ENCODE measurements around the gene SLC22A4.

SLC22A4 gene

GRCh38 chr5:132377738-132378137, 83.5 kb downstream of the SLC22A4 start:
- no peak for DNase-seq

DNA sequence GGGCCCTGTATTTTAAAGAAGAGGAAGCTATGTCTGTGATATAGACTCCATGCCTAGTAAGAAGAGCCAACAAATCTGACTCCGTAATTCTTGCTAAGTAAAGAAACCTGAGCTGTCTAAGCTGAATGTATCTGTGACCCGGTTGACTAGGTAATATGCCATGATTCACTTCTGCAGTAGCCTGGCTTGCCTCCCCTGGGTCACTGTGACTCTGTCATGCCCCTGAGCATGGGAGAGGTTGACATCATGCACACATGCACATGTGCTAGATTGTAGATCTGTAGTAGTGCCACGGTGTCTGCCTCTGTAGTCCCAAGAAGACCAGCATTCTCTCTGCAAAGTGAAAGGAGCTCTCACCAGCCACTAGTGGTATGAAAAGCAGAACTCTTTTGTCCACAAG, 84.4 kb downstream of the SLC22A4 start:
- no peak for DNase-seq

DNA sequence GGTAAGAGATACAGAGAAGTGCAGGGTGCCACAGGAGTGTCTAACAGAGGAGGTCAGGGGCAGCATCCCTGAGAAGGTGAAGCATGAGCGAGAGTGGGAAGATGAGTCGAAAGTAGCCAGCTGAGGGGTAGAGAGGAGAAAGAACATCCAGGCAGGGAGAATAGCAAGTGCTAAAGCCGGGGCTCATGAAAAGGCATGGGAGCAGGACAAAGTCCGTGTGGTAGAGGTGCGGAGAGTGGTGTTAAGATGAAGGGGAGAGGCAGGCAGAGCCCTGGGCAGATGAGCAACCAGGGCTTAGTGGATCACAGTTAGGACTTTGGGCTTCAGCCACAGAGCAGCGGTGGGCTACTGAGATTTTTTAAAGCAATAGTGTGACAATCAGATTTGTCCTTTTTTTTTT, 85.9 kb downstream of the SLC22A4 start:
- no peak for DNase-seq

GRCh38 chr5:132380741-132381140, 86.5 kb downstream of the SLC22A4 start:
- no peak for DNase-seq

DNA sequence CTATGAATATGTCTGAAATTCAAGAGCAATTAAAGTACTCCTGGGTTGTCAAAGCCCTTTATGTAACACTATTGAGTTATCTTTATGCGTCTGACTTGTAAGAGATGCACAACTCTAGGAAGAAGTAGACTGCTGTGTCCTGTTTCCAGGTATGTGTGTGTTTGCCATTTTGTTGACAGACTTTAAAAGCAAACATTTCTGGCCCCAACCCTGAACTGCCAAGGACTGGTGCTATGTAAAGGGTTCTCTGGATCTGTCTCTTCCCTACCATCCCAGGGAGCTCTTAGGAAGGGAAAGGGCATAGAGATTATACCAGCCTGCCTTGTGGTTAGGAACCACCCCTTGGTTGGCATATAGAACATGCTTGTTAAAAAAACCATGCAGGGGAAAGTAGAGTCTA, 87.4 kb downstream of the SLC22A4 start:
- no peak for DNase-seq

- DNase-seq, result no peak
Observed at GRCh38 chr5:132383261-132383660, 89.1 kb downstream of the SLC22A4 start.

GRCh38 chr5:132383984-132384383, 89.8 kb downstream of the SLC22A4 start:
- no peak for DNase-seq

DNA sequence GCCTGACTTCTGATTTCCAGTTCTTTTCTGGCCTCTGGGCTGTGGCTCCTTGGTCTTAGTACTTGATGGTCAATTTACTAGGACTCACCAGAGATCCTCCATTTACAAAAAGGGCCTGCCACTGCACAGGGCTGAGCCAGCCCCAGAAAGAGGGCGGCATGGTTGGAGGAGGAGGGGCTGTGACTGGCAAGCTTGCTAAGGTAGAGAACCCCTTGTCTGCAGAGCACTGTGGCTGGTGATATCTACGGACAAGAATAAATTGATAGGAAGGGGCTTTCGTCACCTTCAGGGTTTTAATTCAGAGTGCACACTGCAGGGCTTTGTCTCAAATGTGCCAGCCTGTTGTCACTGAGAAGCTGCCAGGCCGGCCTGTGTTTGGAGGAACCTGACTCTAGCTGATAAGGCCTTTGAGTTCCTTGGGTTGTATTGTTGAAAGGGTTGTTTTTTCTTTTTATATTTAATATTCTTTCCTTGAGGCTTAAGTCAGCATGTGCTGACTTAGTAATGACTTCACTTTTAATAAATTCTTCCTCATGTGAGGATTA, 90.4 kb downstream of the SLC22A4 start:
- no peak for DNase-seq

- DNase-seq, result no peak
Observed at GRCh38 chr5:132385326-132386105, 91.3 kb downstream of the SLC22A4 start.

DNA sequence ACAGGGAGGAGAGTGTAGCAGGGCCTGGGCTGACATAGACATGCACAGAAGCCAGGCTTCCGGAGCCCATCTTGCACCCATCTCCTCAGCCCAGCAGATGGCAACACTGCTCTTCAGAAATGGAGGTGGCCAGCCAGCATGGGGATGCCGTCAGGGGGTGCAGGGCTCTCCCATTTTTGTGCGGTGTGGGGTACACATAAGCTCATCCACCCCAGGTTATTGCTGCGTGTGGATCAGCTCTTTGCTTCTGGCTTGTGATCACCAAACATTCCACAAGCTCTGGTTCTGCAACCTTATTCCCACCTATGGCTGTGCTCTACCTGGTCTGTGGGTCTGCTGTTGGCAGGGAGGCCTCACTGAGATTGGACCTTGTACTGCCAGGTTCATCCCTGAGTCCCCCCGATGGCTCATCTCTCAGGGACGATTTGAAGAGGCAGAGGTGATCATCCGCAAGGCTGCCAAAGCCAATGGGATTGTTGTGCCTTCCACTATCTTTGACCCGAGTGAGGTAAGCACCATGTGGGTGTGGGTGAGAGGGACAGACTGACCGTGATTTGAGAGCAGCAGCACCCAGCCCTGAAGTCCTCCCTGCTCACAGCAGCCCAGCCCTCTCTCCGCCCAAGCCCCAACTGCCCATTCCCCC, 92.6 kb downstream of the SLC22A4 start:
- peak in 1 of 2 experiments; percentile 12 for DNase-seq

DNA sequence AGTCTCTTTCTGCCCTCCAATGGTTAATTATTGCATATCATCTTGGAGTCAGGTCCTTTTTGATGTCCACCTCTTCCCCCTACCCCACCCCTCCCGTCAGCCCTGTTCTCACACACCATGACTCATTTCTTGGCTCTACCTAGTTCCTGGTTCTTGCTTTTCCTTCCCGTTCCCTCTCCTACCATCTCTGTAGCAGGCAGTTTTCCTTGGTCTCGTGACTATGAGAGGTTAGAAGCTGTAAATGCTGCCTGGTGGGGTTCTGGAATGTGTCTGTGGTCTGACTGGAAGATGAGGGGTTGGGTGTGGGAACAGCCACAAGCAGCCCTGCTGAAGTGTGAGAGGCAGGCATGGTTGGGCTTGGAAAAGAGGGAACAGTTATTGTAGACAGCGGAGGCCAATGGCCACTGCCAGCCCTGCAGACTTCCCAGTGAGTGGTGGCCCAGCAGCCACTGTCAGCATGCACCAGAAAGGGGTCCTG, 93.5 kb downstream of the SLC22A4 start:
- no peak for DNase-seq

DNA sequence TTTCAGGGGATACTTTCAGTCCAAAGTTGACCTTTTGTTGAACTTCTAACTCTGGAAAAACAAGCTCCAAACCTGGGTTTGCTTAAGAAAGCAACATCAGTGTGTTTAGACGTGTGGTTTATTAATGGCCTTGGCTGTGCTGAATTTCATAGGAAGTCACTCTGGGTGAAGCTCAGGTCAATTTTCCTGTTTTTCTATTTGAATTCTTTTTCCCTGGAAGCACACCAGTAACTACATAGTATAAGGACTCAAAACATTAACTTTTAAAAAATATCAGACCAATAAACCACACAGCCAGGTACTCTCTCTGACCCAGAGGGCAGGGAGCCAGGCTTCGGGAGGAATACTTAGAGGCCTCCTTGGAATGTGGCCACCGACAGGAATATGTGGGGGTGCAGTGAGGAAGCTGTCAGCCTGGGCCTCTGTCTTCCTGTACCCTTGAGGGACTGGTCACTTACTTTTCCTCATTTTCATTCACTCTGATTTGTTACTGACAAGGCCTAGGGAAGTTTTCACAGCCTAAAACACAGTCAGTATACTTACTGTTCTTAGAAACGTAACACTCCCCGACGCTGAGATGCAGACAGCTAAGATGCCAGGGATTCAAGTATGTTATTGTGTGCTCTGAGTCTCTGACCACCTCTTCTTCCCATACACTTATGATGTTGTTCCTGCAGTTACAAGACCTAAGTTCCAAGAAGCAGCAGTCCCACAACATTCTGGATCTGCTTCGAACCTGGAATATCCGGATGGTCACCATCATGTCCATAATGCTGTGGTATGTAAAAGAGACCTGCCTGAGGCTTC, 94.3 kb downstream of the SLC22A4 start:
- no peak for DNase-seq

GRCh38 chr5:132389051-132389331, 94.8 kb downstream of the SLC22A4 start:
- DNase-seq, result no peak

GRCh38 chr5:132389585-132390286, 95.5 kb downstream of the SLC22A4 start:
- DNase-seq, result no peak

GRCh38 chr5:132391247-132391646, 97.1 kb downstream of the SLC22A4 start:
- DNase-seq, result no peak

GRCh38 chr5:132391870-132392269, 97.7 kb downstream of the SLC22A4 start:
- DNase-seq, result no peak

DNA sequence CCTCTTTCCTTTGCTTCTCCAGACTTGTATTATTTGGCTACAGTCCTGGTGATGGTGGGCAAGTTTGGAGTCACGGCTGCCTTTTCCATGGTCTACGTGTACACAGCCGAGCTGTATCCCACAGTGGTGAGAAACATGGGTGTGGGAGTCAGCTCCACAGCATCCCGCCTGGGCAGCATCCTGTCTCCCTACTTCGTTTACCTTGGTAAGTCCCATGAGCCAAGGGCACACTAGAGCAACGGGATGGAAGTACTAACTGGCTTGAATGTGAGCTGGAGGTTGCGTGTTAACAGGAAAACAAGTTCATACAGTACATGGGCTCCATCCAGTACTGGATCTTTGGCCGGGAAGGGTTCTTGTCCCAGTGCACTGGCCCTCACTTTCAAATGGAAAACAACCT, 98.2 kb downstream of the SLC22A4 start:
- DNase-seq, result no peak

DNA sequence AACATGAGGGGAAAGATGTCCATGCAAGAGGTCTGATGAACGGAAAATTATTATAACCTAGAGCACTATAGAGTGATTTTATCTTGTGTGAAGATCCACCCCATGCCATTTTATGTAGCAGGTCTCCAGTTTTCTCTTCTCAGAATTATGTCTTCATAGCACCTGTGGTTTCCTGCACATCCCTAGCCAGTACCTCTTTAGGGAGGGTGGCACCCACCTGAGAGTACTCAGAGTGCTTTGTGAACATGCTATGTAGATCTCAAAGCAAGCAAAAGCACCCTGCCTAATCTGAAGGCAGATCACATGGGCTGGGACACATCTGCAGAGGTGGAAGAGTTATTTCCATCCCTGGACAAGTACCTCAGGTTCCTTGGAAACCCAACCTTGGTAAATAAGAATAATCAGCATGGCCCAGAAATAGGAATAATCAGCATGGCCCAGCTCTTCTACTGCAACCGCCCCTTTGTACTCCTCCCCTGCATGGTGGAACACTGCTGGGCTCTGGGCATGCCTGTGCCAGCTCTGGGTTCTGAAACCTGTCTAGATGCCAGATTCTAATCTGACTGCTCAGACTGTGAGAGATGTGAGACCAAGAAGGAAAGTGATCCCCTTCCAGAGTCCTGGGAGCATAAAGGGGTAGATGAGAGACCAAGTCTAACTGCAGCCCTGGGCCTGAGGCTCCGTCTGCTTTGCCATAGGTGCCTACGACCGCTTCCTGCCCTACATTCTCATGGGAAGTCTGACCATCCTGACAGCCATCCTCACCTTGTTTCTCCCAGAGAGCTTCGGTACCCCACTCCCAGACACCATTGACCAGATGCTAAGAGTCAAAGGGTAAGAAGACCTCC, 99.0 kb downstream of the SLC22A4 start:
- DNase-seq, result no peak

All from cerebellar nuclear complex (tissue), 1 donor.